ENCODE measurements around the gene CROCC2.
A peak's percentile ranks its signal among the peaks of the same experiment; 100 is the strongest.

The CROCC2 gene

DNA sequence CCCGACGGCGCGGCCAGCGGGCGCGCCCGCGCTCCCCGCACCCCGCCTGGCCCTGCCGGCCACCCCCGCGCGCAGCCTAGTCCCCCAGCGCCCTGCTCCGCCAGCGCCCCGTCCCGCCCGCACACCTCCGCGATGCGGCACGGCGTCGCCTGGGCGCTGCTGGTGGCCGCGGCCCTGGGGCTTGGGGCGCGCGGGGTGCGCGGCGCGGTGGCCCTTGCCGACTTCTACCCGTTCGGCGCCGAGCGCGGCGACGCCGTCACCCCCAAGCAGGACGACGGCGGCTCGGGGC lies 92.5 kb downstream of the CROCC2 start:
- peak overlapping the region; percentile 49; the same call in 1 of the 2 replicates for H3K27ac ChIP-seq (ENCODE audit: extremely low read depth, low read depth, low read length)
- ChIA-PET POLR2A (interaction anchor here (1.0 to 1.2 kb wide), 2 partner anchors 11 to 104 kb away, joined by 3 to 5 read pairs; no protein-coding TSS in a partner anchor), CTCF (no interaction called here)
- H3K4me1 ChIP-seq (ENCODE audit: control insufficient read depth, insufficient read depth, low read length) = peaks cover 6% of the 10 kb centered on the region; the same call in 1 of the 2 replicates
- peaks cover 0 to 18% of the 10 kb centered on the region in 2 experiments; a peak in 1 of 3 replicates for H3K36me3 ChIP-seq (ENCODE audit: control insufficient read depth in 2 of 2, insufficient read depth in 1 of 2, low read length in 2 of 2)
- TF ChIP-seq, protein P1, sequence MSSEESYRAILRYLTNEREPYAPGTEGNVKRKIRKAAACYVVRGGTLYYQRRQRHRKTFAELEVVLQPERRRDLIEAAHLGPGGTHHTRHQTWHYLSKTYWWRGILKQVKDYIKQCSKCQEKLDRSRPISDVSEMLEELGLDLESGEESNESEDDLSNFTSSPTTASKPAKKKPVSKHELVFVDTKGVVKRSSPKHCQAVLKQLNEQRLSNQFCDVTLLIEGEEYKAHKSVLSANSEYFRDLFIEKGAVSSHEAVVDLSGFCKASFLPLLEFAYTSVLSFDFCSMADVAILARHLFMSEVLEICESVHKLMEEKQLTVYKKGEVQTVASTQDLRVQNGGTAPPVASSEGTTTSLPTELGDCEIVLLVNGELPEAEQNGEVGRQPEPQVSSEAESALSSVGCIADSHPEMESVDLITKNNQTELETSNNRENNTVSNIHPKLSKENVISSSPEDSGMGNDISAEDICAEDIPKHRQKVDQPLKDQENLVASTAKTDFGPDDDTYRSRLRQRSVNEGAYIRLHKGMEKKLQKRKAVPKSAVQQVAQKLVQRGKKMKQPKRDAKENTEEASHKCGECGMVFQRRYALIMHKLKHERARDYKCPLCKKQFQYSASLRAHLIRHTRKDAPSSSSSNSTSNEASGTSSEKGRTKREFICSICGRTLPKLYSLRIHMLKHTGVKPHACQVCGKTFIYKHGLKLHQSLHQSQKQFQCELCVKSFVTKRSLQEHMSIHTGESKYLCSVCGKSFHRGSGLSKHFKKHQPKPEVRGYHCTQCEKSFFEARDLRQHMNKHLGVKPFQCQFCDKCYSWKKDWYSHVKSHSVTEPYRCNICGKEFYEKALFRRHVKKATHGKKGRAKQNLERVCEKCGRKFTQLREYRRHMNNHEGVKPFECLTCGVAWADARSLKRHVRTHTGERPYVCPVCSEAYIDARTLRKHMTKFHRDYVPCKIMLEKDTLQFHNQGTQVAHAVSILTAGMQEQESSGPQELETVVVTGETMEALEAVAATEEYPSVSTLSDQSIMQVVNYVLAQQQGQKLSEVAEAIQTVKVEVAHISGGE (tag by site-specific recombination; conservative IDR thresholded peaks at IDR 0.05; ENCODE audit: low read depth) = no peak
- no peak for TF ChIP-seq ZNF350 (tag by site-specific recombination; IDR thresholded peaks at IDR 0.05)
- no peaks in the 10 kb centered on the region for H3K9me3 ChIP-seq (ENCODE audit: control insufficient read depth, insufficient read depth, low read depth, low read length)
- peak overlapping the region; percentile 35 for H3K4me3 ChIP-seq (ENCODE audit: low read depth, low read length)

DNA sequence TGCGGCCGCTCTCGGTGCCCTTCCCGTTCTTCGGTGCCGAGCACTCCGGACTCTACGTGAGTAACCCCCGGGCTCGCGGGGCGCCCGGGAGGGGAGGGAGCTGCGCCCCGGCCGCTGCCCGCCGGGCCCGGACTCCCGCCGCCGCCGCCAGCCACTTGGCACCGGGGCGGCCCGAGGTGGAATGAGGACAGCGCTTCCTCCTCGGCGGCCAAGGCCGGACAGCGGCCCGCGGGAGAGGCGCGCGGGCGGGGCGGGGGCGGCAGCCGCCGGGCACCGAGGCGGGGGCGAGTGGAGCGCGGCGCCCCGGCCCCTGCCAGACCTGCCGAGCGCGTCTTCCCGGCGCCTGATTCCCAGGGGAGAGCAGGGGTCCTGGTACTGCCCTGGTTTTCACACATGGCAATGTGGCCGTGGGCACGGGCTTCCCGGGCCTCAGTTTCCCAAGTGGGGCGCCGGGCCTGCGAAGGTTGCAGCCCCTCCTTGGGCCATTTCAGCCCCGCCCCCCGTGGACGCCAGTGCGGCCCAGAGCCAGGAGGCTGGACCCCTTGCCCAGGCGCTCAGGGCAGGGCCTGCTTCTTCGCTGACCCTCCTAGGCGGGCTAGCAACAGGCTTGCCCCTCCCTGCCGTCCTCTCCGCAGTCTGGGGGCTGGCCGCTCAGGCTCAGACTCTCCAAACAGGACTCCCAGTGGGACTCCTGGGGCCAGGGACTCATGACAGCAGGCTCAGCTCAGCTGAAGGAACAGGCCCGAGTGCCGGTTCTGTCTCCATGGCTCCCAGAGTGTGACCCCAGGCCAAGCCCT lies 93.1 kb downstream of the CROCC2 start:
- Histone ChIP-seq H3K27ac (ENCODE audit: extremely low read depth, low read depth, low read length) (peak overlapping the region; percentile 49; the same call in 1 of the 2 replicates), H3K9me3 (ENCODE audit: control insufficient read depth, insufficient read depth, low read depth, low read length) (no peaks in the 10 kb centered on the region), H3K4me3 (ENCODE audit: low read depth, low read length) (peak overlapping the region; percentile 35), H3K36me3 (ENCODE audit: control insufficient read depth in 2 of 2, insufficient read depth in 1 of 2, low read length in 2 of 2) (peaks cover 0 to 18% of the 10 kb centered on the region in 2 experiments; a peak in 1 of 3 replicates), H3K4me1 (ENCODE audit: control insufficient read depth, insufficient read depth, low read length) (peaks cover 6% of the 10 kb centered on the region; the same call in 1 of the 2 replicates)
- ChIA-PET CTCF (interaction anchor here (1.1 to 1.5 kb wide), 2 partner anchors 15 to 18 kb away, joined by 3 to 4 read pairs; no protein-coding TSS in a partner anchor), POLR2A (interaction anchor here (1.0 to 1.2 kb wide), 2 partner anchors 11 to 103 kb away, joined by 3 to 5 read pairs; no protein-coding TSS in a partner anchor)
- TF ChIP-seq BCL11A (tag by site-specific recombination; IDR thresholded peaks at IDR 0.05; ENCODE audit: low read depth) (no peak), ZNF37A (tag by site-specific recombination; IDR thresholded peaks at IDR 0.05) (no peak), ZNF223 (tag by site-specific recombination; IDR thresholded peaks at IDR 0.05) (no peak), SCRT2 (tag by site-specific recombination; IDR thresholded peaks at IDR 0.05) (peak; percentile 44), ZNF510 (tag by site-specific recombination; IDR thresholded peaks at IDR 0.05; ENCODE audit: insufficient replicate concordance) (no peak), ZNF335 (tag by site-specific recombination; conservative IDR thresholded peaks at IDR 0.05) (no peak)

DNA sequence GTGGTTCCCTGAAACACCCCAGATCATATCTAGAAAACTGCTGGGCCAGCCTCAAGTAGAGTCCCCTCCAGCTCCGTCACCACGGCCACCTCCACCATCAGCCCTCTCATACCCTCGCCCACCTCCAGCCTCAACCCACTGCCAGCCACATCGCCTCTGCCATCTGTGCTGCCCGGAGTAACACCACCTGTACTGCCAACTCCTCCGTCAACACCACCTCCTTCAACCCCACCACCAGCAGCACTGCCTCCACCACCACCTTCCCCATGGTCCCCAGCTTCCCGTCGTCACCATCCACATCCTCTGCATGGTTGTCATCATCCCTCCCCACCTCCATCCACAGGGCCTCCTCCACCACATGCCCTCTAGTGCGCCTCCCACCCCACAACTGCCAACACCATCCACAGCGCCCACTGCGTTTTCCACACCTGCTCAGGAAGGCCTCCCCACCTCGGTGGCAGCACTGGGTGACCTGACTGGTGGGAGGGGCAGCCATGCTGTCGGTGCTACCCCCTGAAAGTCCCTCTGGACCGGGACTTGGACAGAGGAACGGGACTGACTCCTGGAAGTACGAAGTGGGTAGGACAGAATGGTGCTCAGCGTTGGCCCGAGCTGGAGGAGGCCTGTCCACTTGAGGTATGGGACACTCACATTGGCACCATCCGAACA lies 93.9 kb downstream of the CROCC2 start:
- POLR2A ChIA-PET = no interaction called here
- H3K36me3 ChIP-seq (ENCODE audit: control insufficient read depth in 2 of 2, insufficient read depth in 1 of 2, low read length in 2 of 2) = peaks cover 0 to 18% of the 10 kb centered on the region in 2 experiments; a peak in 1 of 3 replicates
- CTCF ChIA-PET = interaction anchor here (0.6 to 1.5 kb wide), 4 partner anchors 10 to 314 kb away, joined by 3 to 5 read pairs (median 4); no protein-coding TSS in a partner anchor
- no peak overlapping the region for H3K4me3 ChIP-seq (ENCODE audit: low read depth, low read length)
- TF ChIP-seq ZFHX2 (tag by site-specific recombination; conservative IDR thresholded peaks at IDR 0.05) (peak; percentile 80), EGR2 (tag by site-specific recombination; IDR thresholded peaks at IDR 0.05; ENCODE audit: low read depth) (peak; percentile 84), ZNF600 (tag by site-specific recombination; IDR thresholded peaks at IDR 0.05) (peak; percentile 43; the same call in 1 of the 2 replicates), ZNF266 (tag by site-specific recombination; IDR thresholded peaks at IDR 0.05; ENCODE audit: low read depth) (no peak)
- TF ChIP-seq, protein P2, sequence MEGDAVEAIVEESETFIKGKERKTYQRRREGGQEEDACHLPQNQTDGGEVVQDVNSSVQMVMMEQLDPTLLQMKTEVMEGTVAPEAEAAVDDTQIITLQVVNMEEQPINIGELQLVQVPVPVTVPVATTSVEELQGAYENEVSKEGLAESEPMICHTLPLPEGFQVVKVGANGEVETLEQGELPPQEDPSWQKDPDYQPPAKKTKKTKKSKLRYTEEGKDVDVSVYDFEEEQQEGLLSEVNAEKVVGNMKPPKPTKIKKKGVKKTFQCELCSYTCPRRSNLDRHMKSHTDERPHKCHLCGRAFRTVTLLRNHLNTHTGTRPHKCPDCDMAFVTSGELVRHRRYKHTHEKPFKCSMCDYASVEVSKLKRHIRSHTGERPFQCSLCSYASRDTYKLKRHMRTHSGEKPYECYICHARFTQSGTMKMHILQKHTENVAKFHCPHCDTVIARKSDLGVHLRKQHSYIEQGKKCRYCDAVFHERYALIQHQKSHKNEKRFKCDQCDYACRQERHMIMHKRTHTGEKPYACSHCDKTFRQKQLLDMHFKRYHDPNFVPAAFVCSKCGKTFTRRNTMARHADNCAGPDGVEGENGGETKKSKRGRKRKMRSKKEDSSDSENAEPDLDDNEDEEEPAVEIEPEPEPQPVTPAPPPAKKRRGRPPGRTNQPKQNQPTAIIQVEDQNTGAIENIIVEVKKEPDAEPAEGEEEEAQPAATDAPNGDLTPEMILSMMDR (tag by site-specific recombination; IDR thresholded peaks at IDR 0.05) = 0 out of 2 replicates have a peak, but pooled peaks have one; percentile 18
- no peaks in the 10 kb centered on the region for H3K9me3 ChIP-seq (ENCODE audit: control insufficient read depth, insufficient read depth, low read depth, low read length)
- H3K27ac ChIP-seq (ENCODE audit: extremely low read depth, low read depth, low read length) = no peak overlapping the region
- peaks cover 6% of the 10 kb centered on the region; the same call in 1 of the 2 replicates for H3K4me1 ChIP-seq (ENCODE audit: control insufficient read depth, insufficient read depth, low read length)
